Lower leg skin (tissue), 4 donors: ENCODE measurements around the gene FEM1B. TPM values are rescaled to one million over a fixed set of nuclear protein-coding genes. Genes with fewer than 3 reads are reported as not detected.

Experiments used
- DNase-seq, 2 donors: peaks; one replicate each; pipeline ENCODE4 v3.0.0-alpha.2; 2019; ENCODE audit warnings: low spot score in 2 of 2
- H3K4me3 ChIP-seq: fragments of 200-600 bp; sonication (generic); 2 replicates; pipeline ENCODE4 v1.5.1; 2017; ENCODE audit warnings: mild to moderate bottlenecking, low read depth; ENCODE audit not compliant: poor library complexity, severe bottlenecking
- CTCF ChIP-seq, 3 donors: fragments of 450-650 bp; IDR thresholded peaks; one replicate each; pipeline ENCODE4 v1.5.1; 2016; ENCODE audit warnings: antibody characterized with exemption in 3 of 3, mild to moderate bottlenecking in 3 of 3, moderate library complexity in 2 of 3
- POLR2A ChIP-seq, 2 donors: fragments of 450-650 bp; IDR thresholded peaks; one replicate each; pipeline ENCODE4 v1.6.1; 2016 to 2017; ENCODE audit warnings: antibody characterized with exemption in 2 of 2, mild to moderate bottlenecking in 1 of 2, moderate library complexity in 1 of 2
- WGBS, 2 donors: methylation state at CpG; one replicate each; pipeline ENCODE4 v1.1.5; 2018; 5-methylcytosine and 5-hydroxymethylcytosine counted together
- intact Hi-C: fragments of 100-400 bp; cut with DNase I; formaldehyde crosslinking; loops from one replicate; pipeline ENCODE4 v1.15.0; 2023; ENCODE audit warnings: low total_unique reads
- total RNA-seq, 4 donors: library from RNA; depleted of rRNA; stranded (reverse); fragments of >200 nt; gene quantifications; one replicate each; pipeline ENCODE4 v1.1.0, GENCODE V29; 2016

The FEM1B gene
- total RNA-seq, 4 donors from 2014 or later, result 70.6 to 90.9 (median 82.4) TPM

- WGBS, 2 donors, result 71 to 74% methylated on average over 2 of the region's 2 CpGs
- no peak for TF ChIP-seq CTCF (IDR thresholded peaks at IDR 0.05)
- TF ChIP-seq POLR2A (IDR thresholded peaks at IDR 0.05), result no peak
- no peak for DNase-seq
- H3K4me3 ChIP-seq, result no peak overlapping the region
- intact Hi-C loops, result no loop called here
Observed at GRCh38 chr15:68283401-68283800, 5.9 kb downstream of the FEM1B start.

- intact Hi-C loops, result no loop called here
- WGBS, 2 donors, result 86 to 91% methylated on average over 7 of the region's 7 CpGs
- DNase-seq, result no peak
- no peak overlapping the region for H3K4me3 ChIP-seq
- TF ChIP-seq POLR2A (IDR thresholded peaks at IDR 0.05), result no peak
- no peak for TF ChIP-seq CTCF (IDR thresholded peaks at IDR 0.05)
Observed at GRCh38 chr15:68284616-68285258, 7.2 kb downstream of the FEM1B start.

- TF ChIP-seq POLR2A (IDR thresholded peaks at IDR 0.05), result no peak
- no peak for TF ChIP-seq CTCF (IDR thresholded peaks at IDR 0.05)
- no peak overlapping the region for H3K4me3 ChIP-seq
- 73 to 82% methylated on average over 5 of the region's 5 CpGs for WGBS, 2 donors
- intact Hi-C loops, result no loop called here
- no peak for DNase-seq
Observed at GRCh38 chr15:68285259-68285980, 7.9 kb downstream of the FEM1B start.

GRCh38 chr15:68286256-68286655 lies 8.7 kb downstream of the FEM1B start:
- no peak overlapping the region for H3K4me3 ChIP-seq
- 77% methylated on average over 5 of the region's 5 CpGs for WGBS, 2 donors
- no peak for TF ChIP-seq CTCF (IDR thresholded peaks at IDR 0.05)
- TF ChIP-seq POLR2A (IDR thresholded peaks at IDR 0.05), result no peak
- intact Hi-C loops, result no loop called here
- DNase-seq, result no peak

- intact Hi-C loops, result no loop called here
- WGBS, 2 donors, result 52 to 55% methylated on average over 2 of the region's 2 CpGs
- H3K4me3 ChIP-seq, result no peak overlapping the region
- TF ChIP-seq CTCF (IDR thresholded peaks at IDR 0.05) (no peak), POLR2A (IDR thresholded peaks at IDR 0.05) (no peak)
- DNase-seq, result no peak
Observed at GRCh38 chr15:68289057-68289456, 11.5 kb downstream of the FEM1B start.
